HG03097 (cell line): Measurements from ENCODE around the gene BUB3.

Source experiments
- ATAC-seq: cut with Tn5 transposase; IDR thresholded peaks from one replicate; pipeline ENCODE4 v1.9.1; 2021; ENCODE audit not compliant: unreplicated experiment, low FRiP score

Gene BUB3

DNA sequence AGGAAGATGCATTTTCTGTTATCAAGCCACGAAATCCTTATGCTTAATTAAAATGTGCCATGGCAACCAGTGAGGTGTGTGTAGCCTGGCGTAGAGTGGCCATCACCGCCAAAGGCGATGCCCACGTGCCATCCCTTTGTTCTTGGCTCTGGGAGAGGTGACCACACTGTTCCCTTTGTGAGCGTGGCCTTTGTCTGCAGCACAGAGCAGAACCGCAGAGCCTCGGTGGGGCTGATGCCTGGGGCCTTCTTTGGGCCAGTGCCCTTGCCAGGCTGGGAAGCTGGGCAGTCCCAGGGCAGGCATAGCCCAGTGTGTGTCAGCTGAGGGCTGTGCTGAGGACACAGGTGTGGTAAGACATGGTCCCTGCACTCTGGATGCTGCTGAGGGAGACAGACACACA, 48.3 kb downstream of the BUB3 start:
- no peak for ATAC-seq

DNA sequence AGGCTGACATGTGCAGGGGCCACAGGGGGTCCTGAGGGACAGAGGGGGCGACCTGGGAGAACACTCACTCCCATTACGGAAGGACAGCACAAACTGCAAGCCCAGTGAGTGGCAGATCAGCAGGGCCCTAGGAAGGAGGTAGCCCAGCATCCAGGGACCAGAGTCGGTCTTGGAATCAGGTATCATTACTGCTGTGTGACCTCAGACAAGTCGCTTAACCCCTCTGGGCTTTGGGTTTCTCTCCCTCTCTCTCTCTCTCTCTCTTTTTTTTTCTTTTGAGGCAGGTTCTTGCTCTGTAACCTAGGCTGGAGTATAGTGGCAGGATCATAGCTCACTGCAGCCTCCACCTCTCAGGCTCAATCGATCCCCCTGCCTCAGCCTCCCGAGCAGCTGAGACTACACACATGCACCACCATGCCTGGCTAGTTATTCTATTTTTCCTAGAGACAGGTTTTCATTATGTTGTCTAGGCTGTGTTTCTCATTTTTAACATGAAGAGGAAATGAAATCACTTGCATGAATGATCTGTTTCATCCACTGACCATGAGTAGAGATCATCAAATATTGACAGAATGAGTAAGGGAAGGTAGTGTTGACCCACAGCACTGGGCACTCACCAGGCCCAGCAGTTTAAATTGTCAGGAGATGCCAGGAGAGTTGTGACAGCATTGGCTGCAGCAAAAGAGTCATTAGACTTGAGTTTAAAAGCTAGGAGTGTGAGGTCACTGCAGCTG, 49.4 kb downstream of the BUB3 start:
- no peak for ATAC-seq

DNA sequence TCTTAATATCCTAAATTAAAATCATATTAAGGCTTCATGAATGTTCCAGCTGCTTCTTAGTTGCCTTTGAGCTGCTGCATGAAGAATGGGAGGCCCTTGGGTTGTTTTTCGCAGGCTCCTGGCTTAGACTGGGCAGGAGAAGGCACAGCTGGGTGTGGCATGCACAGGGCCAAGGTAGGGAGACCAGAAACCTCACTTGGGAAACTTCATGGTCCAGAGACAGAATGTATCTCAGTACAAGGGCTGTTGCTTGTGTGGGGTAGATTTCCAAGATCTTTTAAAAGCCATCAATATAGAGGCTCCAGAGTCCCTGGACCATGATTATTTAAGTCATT, 49.9 kb downstream of the BUB3 start:
- ATAC-seq = no peak

DNA sequence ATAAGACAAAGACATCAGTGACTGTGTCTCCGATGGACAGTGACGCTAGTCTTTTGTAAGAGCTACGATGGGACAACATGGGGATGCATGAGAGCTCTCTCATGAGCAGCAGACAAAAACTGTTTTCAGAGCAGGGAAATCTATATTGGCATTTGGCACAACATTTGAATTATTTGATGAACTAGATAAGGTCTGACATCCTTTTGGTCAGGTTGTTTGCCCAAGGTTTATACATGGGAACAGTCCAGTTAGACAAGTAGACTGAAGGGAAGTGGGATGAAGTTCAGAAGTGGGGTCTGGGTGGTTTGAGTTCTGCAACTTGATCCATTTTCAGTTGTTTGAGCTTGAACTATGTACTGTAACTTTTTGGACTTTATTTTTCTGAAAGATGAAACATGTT, 50.8 kb downstream of the BUB3 start:
- no peak for ATAC-seq

DNA sequence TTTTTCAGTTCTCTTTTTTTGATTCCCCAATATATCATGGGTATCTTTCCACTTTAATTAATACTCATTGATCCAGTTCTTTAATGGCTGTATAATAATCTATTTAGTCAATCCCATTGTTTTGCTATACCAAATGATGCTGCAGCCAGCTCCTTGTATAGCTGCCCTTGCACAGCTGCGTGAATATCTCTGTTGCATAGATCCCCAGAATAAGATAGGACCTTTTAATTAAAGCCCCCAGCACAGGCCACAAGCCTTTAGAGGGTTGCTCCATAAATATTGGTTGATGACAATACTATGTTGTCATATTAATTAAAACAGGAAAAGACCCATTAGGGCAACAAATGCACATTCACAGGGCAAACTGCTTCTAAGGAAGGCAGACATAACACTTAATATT, 57.9 kb downstream of the BUB3 start:
- no peak for ATAC-seq

DNA sequence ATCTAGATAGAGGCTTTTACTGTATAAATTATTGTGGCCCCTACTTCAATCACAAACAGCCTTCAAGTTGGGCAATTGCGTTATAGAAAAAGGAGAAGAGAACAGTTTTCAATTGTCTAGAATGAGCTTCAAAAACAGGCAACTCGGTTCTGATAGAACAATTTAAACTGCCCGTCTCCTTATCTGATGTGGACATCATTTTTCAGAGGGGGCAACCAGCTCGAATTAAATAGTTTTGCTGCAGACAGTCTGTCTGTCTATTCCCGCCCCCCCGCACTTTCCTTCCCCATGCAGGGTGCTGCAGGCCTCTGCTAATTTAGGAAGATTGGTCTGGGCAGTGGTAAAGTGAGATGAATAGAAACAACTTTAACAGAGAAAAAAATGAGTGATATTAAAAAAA, 58.4 kb downstream of the BUB3 start:
- ATAC-seq = no peak

DNA sequence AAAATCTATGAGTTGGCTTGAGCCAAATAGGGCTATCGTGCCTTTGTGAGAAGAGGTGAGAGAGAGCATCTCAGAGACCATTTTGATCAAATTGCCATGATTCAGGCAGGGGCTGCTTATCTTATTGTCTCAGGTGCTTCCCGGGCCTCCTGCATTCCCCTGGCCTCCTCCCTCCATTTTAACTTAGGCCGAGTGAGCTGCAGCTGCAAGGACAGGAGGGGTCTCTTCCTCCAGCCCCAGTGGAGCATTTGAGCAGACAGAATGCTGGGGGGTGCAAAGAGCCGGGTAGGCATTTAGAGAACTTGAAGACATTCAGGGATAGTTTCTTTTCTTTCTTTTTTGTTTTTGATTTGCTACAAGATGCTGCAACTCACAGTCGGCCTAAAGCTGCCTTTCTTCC, 59.0 kb downstream of the BUB3 start:
- no peak for ATAC-seq
